Measurements from ENCODE around the gene ATP2B2.

The ATP2B2 gene

GRCh38 chr3:10423171-10423882, 82.1 kb downstream of the ATP2B2 start:
- Histone ChIP-seq H3K36me3 (no peaks in the 10 kb centered on the region), H3K4me1 (ENCODE audit: control insufficient read depth in 1 of 2, insufficient read depth in 1 of 2, low read depth in 1 of 2, low read length in 1 of 2) (no peaks in the 10 kb centered on the region)

GRCh38 chr3:10421996-10422395, 83.4 kb downstream of the ATP2B2 start:
- Histone ChIP-seq H3K4me3 (ENCODE audit: low read depth in 1 of 2, low read length in 1 of 2) (no peak overlapping the region), H3K4me1 (ENCODE audit: control insufficient read depth in 1 of 2, insufficient read depth in 1 of 2, low read depth in 1 of 2, low read length in 1 of 2) (no peaks in the 10 kb centered on the region), H3K27ac (no peak overlapping the region), H3K9me3 (no peaks in the 10 kb centered on the region), H3K27me3 (peaks cover 5% of the 10 kb centered on the region), H3K36me3 (no peaks in the 10 kb centered on the region)
- no peak for TF ChIP-seq CTCF (IDR thresholded peaks at IDR 0.05)

More at GRCh38 chr3:10423171-10423882, 82.1 kb downstream of the ATP2B2 start:
- Histone ChIP-seq H3K27ac (no peak overlapping the region), H3K27me3 (peaks cover 4% of the 10 kb centered on the region), H3K4me3 (ENCODE audit: low read depth in 1 of 2, low read length in 1 of 2) (no peak overlapping the region), H3K9me3 (no peaks in the 10 kb centered on the region)
- TF ChIP-seq CTCF (IDR thresholded peaks at IDR 0.05) = no peak

GRCh38 chr3:10420745-10421475, 84.5 kb downstream of the ATP2B2 start:
- H3K4me1 ChIP-seq (ENCODE audit: control insufficient read depth in 1 of 2, insufficient read depth in 1 of 2, low read depth in 1 of 2, low read length in 1 of 2) = no peaks in the 10 kb centered on the region
- H3K27ac ChIP-seq = no peak overlapping the region
- TF ChIP-seq CTCF (IDR thresholded peaks at IDR 0.05) = no peak
- H3K27me3 ChIP-seq = peaks cover 14% of the 10 kb centered on the region
- H3K36me3 ChIP-seq = no peaks in the 10 kb centered on the region
- H3K4me3 ChIP-seq (ENCODE audit: low read depth in 1 of 2, low read length in 1 of 2) = no peak overlapping the region
- no peaks in the 10 kb centered on the region for H3K9me3 ChIP-seq

GRCh38 chr3:10419637-10420232, 85.7 kb downstream of the ATP2B2 start:
- Histone ChIP-seq H3K27ac (no peak overlapping the region), H3K36me3 (no peaks in the 10 kb centered on the region), H3K9me3 (no peaks in the 10 kb centered on the region), H3K4me1 (ENCODE audit: control insufficient read depth in 1 of 2, insufficient read depth in 1 of 2, low read depth in 1 of 2, low read length in 1 of 2) (no peaks in the 10 kb centered on the region), H3K4me3 (ENCODE audit: low read depth in 1 of 2, low read length in 1 of 2) (no peak overlapping the region), H3K27me3 (peaks cover 19% of the 10 kb centered on the region)
- no peak for TF ChIP-seq CTCF (IDR thresholded peaks at IDR 0.05)

GRCh38 chr3:10417847-10418246, 87.5 kb downstream of the ATP2B2 start:
- H3K36me3 ChIP-seq = no peaks in the 10 kb centered on the region
- H3K4me1 ChIP-seq (ENCODE audit: control insufficient read depth in 1 of 2, insufficient read depth in 1 of 2, low read depth in 1 of 2, low read length in 1 of 2) = no peaks in the 10 kb centered on the region
- no peak for TF ChIP-seq CTCF (IDR thresholded peaks at IDR 0.05)
- H3K9me3 ChIP-seq = no peaks in the 10 kb centered on the region
- H3K4me3 ChIP-seq (ENCODE audit: low read depth in 1 of 2, low read length in 1 of 2) = no peak overlapping the region
- peaks cover 20% of the 10 kb centered on the region for H3K27me3 ChIP-seq
- no peak overlapping the region for H3K27ac ChIP-seq
